ENCODE data around the gene PRKCB.

Gene PRKCB

DNA sequence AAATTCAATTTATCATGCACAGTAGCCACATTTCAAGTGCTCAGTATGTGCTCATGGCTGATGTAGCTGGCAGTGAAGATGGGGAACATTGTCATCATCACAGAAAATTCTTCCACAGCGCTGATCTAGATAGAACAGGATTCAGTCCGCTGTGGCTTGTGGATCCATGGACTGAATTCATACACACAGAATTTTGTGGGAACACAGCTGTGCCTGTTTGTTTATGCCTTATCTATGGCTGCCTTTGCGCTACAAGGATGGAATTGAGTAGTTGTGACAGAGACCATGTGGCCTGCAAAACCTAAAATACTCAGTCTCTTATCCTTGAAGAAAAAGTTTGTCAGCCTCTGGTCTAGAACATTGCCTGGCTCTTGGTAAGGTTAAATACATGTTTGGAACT is 128.4 kb downstream of the PRKCB start:
- FAIRE-seq: no peak

DNA sequence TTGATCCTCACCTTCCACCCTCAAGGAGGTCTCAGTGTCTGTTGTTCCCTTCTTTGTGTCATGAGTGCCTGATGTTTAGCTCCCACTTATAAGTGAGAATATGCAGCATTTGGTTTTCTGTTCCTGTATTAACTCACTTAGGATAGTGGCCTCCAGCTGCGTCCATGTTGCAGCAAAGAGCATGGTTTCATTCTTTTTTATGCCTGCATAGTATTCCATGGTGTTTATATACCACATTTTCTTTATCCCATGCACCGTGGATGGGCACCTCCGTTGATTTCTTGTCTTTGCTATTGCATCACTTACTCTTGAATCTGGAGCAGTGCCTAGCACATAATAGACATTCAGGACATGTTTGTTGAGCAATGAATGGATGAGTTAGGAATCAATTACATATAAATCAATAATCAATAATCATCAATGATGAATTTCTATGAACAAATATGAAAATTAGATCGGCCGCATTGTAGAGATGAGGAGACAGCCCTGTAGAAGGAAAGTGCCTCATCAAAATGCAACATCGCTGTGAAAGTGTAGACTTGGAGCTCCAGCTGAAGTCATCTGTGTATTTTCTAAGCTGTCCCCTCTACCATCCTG is 129.5 kb downstream of the PRKCB start:
- DNase-seq (ENCODE audit: low spot score): no peak
- FAIRE-seq: no peak

More for the DNA sequence above, 128.4 kb downstream of the PRKCB start:
- DNase-seq (ENCODE audit: low spot score): no peak

DNA sequence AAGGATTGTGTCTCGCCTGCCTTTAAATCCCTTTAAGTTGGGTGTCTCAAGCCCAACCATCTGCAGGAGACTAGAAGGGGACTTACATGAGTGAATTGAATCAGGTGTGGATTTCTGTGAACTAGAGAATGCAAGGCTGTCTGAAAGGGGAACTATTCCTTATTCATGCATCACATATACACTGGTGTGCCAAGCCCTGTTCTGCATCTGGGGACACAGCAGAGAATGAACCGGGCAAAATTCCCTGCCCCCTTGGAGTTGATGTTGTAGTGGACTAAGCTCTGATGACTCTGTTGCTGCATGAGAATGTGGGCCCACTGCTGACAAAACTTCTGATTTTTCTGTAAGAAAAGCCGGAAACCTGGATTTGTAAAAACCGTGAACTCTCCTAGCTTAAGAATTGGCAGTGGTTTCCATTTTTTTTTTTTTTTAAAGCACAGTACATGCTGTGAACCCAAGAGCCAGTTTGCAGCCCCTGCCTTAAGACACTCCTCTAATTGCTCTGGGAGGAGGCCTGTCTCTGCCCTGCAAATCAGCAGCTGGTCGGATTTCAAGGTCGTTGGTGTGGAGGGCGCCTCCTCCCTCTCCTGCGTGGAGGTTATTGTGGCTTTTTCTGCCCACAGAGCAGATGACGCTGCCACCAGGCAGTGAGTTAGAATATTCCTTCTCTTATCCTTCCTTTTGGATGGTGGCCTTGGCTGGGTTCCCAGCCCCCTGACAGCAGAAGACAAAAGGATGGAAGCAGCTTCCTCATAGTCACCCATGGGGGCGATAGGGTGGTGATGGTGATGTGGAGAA is 131.0 kb downstream of the PRKCB start:
- DNase-seq (ENCODE audit: low spot score) (no peak), FAIRE-seq (no peak)

DNA sequence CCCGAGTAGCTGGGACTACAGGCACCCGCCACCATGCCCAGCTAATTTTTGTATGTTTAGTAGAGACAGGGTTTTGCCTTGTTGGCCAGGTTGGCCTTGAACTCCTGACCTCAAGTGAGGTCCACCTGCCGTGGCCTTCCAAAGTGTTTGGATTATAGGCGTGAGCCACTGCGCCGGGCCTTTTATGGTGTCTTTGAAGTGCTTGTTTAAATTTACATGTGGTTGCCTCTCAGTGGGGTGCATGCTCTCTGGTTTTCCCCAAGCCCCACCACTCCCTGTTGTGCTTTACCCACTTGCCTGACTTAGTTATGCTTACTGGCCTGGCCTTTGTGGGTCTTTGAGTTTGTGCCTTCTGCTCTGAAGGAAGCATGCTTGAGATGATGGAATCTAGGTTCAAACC is 132.0 kb downstream of the PRKCB start:
- DNase-seq (ENCODE audit: low spot score): no peak
- FAIRE-seq: no peak

DNA sequence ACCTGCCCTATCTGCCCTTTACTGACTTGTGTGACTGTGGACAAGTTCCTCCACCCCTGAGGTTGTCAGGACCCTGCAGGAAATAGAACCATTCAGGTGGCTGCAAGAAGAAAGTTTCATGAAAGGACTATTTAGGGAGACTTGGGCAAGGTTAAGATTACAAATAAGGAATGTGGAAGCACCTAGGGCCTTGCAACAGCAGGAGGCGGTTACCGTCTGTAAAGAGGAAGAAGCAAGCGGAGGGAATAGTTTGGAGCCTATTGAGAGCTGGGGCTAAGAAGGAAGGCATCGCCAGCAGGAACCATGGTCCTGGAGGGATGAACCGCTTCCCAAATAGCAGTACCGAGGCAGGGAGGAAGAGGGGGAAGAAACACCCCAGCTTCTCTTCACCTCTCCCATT is 132.4 kb downstream of the PRKCB start:
- DNase-seq (ENCODE audit: low spot score): no peak
- FAIRE-seq: no peak

DNA sequence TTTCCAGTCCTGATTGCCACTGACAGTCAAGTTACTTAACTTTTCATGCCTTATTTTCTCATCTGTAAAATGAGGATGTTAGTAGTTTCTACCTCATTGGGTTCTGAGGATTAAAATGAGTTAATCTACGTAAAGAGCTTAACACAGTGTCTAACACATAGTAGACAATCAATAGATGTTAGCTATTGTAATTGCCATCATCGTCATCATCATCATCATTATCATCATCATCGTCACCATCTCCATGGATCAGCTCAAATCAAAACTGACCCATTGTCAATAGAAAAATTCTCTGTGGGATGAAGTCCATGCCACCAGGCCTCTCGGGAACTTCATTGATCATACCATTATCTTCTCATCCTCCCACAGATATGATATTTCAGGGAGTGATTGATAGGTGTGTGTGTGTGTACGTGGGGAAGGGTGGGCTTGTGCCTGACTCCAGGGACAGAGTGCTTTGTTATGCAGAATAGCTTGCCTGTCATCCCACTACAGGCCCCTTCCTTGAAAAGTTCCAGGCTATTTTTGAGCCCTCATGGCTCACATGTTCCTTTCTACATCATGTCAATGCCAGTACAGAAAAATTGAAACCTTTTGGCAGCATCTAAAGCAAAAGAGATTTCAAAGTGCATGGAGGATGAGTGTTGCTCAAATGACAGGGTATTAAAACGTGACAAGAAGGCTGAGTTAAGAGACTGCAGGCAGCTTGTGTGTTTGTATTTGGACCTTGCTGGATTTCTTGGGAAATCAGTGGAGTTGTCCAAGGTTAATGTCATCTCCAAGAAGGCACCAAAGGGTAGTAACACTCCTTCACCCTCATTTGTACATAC is 133.9 kb downstream of the PRKCB start:
- FAIRE-seq (no peak), DNase-seq (ENCODE audit: low spot score) (no peak)

DNA sequence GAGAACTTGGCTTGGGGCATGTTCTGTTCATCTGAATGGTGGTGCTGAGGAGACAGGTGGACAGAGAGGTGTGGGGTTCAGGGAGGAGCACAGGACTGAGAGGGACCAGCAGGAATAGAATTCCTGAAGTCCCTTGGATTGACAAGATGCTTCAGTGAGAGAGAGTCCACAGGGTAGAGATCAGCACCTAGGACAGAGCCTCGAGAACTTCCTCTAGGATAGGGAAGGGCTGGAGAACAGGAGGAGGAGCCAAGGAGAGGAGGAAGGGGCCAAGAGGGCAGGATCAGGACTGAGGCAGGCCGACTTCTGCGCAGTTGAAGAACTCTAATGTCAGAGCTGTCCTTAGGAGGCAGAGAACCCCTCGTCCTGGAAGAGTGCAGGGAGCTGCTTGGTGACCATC is 138.4 kb downstream of the PRKCB start:
- FAIRE-seq (no peak), DNase-seq (ENCODE audit: low spot score) (peak; percentile 19)

DNA sequence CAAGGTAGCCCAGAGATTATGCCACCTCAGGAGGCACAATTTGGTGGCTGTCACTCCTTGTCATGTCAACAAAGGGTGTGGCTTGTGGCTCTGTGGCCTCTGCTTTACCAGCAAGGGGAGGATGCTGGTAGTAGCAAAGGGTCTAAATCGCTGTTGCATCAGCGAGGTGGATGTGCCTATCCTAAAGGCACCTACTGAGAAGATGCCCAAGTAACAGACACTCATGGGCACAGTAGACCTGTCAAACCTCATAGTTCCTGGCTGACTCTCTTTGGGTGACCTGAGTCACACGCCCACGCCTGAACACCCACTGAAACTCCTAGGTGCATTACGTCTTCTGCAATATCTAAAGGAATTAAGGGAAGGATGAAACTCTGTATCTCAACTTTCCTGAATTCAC is 139.5 kb downstream of the PRKCB start:
- FAIRE-seq (no peak), DNase-seq (ENCODE audit: low spot score) (no peak)

DNA sequence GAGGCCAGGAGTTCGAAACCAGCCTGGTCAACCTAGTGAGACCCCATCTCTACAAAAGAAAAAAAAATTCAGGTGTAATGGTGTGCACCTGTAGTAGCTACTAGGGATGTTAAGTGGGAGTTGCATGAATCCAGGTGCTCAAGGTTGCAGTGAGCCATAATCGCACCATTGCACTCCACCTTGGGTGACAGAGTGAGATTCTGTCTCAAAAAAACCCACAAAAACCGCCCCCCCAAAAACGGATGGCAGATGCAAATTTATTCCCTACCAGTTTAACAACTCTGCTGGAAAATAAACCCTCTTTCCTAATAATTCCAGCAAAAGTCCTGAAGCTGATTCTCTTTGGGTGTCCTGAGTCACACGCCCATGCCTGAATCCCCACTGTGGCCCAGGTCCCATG is 140.3 kb downstream of the PRKCB start:
- DNase-seq (ENCODE audit: low spot score) (no peak), FAIRE-seq (no peak)

DNA sequence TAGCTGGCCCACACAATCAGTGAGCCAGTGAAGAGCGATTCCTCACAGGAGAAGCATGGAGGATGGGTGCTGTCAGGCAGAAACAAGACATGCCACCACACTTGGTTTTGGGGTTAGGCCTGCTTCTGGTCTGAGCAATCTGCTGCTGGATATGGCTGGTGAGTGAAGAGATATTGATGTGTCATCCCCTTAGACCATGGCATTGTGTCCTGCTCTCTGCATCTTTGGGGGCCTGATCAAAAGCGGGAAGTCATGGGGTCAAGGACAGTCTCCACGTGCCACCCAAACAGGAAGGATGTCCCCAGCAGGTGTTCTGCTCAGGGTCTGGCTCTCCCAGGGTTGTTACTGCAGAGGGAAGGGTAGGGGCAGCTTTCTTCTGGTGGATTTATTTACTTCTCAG is 140.7 kb downstream of the PRKCB start:
- no peak for FAIRE-seq
- no peak for DNase-seq (ENCODE audit: low spot score)

DNA sequence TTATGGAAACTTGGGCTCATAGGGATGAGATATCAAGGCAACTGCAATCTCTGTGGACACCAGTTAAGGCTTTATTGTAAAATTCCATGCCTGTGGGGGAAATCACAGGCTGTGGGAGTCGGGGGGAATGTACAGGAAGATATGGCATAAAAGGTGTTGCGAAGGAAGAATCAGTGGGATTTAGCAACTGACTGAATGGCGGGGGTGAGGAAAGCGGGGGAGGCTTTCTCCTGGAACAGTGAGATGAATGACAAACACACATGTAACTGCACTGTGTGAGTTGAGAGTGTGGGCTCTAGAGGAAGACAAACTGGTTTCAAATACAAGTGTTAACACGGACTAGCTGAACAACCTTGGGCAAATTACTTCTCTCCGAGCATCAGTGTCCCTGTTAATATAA is 143.7 kb downstream of the PRKCB start:
- FAIRE-seq (no peak), DNase-seq (ENCODE audit: low spot score) (no peak)

DNA sequence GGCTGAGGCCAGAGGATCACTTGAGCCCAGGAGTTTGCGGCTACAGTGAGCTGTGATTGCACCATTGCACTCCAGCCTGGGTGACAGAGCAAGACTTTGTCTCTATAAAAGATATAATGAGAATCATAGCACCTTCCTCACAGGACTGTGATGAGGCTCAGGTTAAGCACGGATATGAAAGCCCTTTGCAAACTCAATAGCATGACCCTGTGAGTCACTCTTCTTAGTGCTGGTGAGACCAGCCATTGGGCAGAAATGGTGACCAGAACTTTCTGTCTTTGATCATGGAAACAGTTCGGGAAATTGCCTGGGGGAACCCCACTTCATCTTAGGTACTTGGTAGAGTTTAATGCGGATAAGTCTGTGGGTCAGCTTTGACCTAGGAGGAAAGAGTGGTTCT is 144.2 kb downstream of the PRKCB start:
- DNase-seq (ENCODE audit: low spot score) (no peak), FAIRE-seq (no peak)

DNA sequence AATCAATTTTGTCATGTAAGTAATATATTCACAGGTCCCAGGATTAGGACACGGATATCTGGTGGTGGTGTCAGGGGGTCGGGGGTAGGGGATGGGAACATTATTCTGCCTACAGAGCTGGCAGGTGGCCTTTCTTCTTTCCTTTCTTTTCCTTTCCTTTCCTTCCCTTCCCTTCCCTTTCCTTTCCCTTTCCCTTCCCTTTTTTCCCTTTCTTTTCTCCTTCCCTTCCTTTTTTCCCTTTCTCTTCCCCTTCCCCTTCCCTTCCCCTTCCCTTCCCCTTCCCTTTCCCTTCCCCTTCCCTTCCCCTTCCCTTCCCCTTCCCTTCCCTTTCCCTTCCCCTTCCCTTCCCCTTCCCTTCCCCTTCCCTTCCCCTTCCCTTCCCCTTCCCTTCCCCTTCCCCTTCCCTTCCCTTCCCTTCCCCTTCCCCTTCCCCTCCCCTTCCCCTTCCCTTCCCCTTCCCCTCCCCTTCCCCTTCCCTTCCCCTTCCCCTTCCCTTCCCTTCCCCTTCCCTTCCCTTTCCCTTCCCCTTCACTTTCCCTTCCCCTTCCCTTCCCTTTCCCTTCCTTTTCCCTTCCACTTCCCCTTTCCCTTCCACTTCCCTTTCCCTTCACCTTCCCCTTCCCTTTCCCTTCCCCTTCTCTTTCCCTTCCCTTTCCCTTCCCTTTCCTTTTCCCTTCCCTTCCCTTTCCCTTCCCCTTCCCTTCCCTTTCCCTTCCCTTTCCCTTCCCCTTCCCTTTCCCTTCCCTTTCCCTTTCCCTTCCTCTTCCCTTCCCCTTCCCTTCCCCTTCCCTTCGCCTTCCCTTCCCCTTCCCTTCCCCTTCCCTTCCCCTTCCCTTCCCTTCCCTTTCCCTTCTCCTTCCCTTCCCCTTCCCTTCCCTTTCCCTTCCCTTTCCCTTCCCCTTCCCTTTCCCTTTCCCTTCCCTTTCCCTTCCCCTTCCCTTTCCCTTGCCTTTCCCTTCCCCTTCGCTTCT is 145.9 kb downstream of the PRKCB start:
- FAIRE-seq (peak; percentile 74), DNase-seq (ENCODE audit: low spot score) (no peak)

DNA sequence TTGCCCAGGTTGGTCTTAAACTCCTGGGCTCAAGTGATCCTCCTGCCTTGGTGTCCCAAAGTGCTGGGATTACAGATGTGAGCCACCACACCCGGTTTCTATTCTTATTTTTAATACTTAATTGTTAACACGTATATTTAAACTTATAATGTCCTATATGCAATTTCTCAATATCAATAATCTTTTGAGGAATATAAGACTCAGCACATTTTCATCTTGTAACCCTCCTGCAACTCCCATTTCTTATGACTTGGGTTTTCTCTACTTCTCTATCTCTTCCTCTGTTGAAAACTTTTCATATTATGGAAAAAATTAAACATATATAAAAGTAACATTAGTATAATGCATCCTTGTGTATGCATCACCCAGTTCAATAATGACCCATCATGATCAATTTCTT is 150.7 kb downstream of the PRKCB start:
- DNase-seq (ENCODE audit: low spot score) (no peak), FAIRE-seq (no peak)

DNA sequence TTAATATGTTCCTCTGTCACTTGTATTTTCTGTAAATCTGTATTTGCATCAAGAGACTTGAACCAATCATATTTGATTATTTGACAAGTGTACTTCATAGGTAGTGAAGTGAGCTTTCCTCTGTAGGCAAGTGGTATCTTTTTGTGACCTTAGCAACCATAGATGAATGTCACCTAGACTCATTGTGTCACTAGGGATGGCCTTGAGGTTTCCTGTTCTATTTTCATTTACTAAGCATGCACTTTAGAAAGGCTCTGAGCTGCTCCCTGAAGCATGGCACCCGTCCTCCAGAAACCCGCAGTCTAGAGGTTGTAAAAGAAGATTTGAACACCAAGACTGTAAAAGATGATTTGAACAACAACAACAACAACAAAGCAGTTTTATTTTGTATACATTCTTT is 151.7 kb downstream of the PRKCB start:
- no peak for FAIRE-seq

DNA sequence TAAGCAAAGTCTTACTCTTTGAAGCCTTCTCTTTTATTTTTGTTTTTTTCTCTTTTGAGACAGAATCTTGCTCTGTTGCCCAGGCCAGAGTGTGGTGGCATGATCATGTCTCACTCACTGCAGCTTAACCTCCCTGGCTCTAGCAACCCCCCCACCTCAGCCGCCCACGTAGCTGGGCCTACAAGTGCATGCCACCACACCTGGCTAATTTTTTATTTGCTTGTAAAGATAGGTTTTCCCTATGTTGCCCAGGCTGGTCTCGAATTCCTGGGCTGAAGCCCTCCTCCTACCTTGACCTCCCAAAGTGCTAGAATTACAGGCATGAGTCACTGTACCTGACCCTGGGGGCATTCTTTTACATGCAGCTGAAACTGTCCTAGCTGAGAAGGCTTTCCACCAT is 154.7 kb downstream of the PRKCB start:
- FAIRE-seq (no peak), DNase-seq (ENCODE audit: low spot score) (no peak)

More for the DNA sequence above, 151.7 kb downstream of the PRKCB start:
- DNase-seq (ENCODE audit: low spot score): no peak

DNA sequence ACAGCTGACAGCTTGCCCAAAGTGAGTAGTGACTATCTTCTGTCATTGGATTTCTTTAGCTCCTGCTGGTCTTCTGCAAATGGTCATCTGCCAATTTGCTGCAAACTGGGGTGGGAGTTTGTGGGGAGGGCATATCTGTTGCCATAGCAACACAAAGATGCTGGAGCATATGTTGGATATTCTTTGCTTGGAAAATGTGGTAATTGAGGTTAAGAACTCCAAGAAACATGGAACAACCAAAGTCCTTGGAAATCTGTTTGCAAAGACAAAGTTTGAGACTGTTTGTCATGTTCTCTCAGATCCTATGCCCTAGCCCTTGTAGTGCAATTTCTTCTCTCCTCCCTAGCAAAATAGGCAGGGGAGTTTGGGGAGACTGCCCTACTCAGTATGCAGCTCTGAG is 155.3 kb downstream of the PRKCB start:
- FAIRE-seq (no peak), DNase-seq (ENCODE audit: low spot score) (no peak)

DNA sequence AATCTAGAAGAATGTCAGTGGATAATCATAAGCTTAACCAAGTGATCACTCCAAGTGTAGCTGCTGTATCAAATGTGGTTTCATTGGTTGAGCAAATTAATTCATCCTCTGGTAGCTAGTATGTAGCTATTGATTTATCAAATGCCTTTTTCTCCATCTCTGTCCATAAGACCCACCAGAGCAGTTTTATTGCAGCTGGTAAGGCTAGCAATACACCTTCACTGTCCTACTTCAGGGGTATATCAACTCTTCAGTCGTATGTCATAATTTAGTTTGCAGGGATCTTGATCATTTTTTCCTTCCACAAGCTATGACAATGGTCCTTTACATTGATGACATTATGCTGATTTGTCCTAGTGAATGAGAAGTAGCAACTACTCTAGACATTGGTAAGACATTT is 158.8 kb downstream of the PRKCB start:
- DNase-seq (ENCODE audit: low spot score) (no peak), FAIRE-seq (no peak)

DNA sequence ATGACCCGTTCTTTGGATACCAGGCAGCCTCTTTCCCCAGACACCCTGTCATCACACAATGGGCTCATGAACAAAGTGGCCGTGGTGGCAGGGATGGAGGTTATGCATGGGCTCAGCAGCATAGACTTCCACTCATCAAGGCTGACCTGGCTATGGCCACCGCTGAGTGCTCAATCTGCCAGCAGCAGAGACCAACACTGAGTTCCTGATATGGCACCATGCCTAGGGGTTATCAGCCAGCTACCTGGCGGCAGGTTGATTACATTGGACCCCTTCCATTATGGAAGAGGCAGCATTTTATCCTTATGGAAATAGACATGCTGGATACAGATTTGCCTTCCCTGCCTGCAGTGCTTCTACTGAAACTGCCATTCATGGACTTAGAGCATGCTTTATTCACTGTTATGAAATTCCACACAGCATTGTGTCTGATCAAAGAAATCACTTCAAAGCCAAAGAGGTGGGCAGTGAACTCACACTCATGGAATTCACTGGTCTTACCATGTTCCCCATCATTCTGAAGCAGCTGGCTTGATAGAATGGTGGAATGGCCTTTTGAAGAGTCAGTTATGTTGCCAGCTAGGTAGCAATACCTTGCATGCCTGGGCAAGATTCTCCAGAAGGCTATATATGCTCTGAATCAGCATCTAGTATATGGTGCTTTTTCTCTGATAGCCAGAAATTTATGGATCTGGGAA is 160.6 kb downstream of the PRKCB start:
- FAIRE-seq: no peak
- no peak for DNase-seq (ENCODE audit: low spot score)

DNA sequence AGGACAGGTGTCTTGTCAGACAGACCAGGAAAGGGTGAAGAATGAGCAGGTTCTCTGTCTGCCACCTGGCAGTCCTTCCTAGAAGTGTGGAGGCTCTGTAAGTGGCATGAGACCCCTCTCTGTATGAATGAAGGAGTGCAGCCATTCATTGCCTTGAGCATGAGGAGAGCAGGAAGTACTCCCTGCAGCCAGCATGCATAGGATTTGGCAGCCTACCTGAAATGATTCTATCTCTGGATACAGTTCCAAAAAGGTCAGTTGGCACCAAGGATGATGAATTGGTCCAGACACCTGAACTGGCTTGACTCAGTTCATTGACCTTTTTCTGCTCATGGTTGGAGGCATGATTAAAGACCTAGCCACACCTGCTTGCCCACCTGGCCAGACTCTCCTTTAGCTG is 163.0 kb downstream of the PRKCB start:
- DNase-seq (ENCODE audit: low spot score) (no peak), FAIRE-seq (no peak)

DNA sequence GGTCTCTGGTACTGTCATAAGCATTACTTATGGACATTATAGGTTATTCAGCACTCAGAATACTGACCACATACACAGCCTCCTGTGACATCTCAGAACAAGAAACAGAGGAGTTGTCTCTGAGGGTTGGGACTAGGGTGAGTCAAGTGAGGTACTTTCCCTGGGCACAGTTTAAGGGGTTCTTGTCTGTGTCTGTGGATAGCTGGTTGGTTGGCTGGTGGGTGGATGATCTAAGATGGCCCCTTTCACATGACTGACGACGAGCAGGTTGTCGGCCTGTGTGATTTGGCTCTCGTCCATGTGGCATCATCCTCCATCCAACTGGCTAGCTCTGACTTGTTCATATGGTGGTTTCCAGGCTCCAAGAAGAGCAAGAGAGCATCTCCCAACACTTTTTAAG is 163.9 kb downstream of the PRKCB start:
- FAIRE-seq (no peak), DNase-seq (ENCODE audit: low spot score) (no peak)

Measured in urothelium cell line (cell line).